CD4-positive, alpha-beta T cell treated with Interleukin-15 for 1 hour (primary cell): ENCODE results near the gene EGFL7.
"Not testable (repeated sequence)": the region's sequence is repeated elsewhere in the genome, so short reads cannot be mapped to it uniquely, and the experiment has no call there.

Experiments used
- DNase-seq: peaks from one replicate; pipeline ENCODE4 v3.0.0-alpha.2; 2020

Gene EGFL7

DNA sequence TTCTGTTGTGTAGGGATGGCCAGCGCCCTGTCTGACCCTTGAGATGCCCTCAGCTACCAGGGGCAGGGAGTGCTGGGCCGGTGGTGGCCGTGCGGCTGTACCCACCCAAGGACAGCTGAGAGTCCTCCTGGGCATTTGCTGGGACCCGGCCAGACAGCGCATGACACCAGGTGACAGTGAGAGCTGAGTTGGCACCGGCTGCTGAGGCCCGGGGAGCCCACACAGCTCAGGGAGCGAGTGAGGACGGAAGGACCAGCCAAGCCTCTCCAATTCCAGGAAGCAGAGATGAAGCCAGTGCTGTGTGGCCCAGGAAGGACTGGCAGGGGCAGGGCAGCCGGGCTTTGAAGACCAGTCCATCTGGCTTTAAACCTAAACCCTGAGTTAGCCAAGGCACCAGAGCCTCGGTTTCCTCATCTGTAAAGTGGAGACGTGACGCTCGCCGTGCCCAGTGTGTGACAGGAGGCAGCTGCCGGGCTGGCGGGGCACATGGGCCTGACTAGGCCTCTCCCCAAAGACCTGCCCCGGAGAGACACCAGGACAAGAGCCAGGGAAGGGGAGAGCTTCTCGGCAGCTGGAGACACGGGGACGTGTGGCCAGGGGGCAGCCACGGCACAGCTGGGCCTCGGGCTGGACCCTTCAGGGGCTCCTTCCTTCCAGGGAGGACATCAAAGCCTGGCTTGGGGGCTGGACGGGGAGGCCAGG is 27.5 kb downstream of the EGFL7 start:
- DNase-seq, result no peak

- DNase-seq, result no peak
These were observed 28.1 kb downstream of the EGFL7 start for GRCh38 chr9:136690806-136691261.

- DNase-seq, result no peak
These were observed 28.8 kb downstream of the EGFL7 start for GRCh38 chr9:136691316-136692184.

- DNase-seq, result no peak
These were observed 29.7 kb downstream of the EGFL7 start for GRCh38 chr9:136692185-136693134.

GRCh38 chr9:136693135-136693489 is 30.4 kb downstream of the EGFL7 start:
- DNase-seq, result no peak

DNA sequence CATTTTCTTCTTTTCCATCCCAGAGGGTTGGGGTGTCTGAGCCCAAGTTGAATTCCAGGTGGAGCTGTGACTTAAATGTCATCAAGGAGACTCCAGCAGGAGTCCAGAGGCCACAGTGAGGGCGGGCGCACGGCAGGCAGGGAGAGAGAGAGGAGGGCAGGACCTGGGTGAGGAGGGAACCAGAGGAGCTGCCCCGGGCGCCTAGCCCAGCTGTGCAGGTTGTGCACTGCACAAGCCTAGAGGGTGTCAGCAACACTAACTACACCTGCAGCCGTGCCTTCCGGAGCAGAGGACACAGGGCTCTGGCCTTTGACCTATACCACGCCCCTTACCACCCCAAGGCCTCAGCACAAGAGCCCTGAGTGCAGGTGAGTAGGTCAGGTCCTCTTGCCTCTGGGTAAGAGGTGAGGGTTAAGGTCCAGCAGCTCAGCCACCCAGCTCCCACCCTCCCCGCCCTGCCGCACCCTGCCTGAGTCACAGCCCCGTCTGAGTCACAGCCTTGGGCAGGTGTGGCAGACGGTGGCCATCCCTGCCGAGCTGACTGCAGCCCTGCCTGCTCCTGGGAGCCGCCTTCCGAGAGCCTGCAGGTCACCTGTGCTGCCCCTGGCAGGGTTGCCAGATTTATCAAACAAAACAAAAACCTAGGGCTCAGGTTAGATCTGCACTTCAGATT is 30.9 kb downstream of the EGFL7 start:
- DNase-seq, result no peak

- no peak for DNase-seq
These were observed 31.6 kb downstream of the EGFL7 start for GRCh38 chr9:136694163-136694871.

DNA sequence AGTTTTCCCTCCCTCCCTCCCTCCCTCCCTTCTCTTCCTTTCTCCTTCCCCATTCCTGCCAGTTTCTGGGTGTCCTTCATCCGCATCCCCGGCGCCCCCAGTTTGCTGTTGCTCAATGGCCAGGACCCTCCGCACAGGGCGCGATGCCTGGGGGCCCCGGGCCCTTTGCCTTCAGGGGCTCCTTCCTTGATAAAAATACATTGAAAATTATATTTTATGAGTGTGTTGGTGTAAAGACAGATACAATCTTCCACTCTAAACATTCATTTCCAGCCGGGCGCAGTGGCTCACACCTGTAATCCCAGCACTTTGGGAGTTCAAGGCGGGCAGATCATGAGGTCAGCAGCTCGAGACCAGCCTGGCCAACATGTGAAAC is 32.1 kb downstream of the EGFL7 start:
- DNase-seq, result no peak

- no peak for DNase-seq
These were observed 32.7 kb downstream of the EGFL7 start for GRCh38 chr9:136695435-136695895.

- DNase-seq, result no peak
These were observed 33.2 kb downstream of the EGFL7 start for GRCh38 chr9:136695955-136696354.

GRCh38 chr9:136696502-136696901 is 33.8 kb downstream of the EGFL7 start:
- DNase-seq, result no peak

GRCh38 chr9:136697146-136697820 is 34.6 kb downstream of the EGFL7 start:
- no peak for DNase-seq

DNA sequence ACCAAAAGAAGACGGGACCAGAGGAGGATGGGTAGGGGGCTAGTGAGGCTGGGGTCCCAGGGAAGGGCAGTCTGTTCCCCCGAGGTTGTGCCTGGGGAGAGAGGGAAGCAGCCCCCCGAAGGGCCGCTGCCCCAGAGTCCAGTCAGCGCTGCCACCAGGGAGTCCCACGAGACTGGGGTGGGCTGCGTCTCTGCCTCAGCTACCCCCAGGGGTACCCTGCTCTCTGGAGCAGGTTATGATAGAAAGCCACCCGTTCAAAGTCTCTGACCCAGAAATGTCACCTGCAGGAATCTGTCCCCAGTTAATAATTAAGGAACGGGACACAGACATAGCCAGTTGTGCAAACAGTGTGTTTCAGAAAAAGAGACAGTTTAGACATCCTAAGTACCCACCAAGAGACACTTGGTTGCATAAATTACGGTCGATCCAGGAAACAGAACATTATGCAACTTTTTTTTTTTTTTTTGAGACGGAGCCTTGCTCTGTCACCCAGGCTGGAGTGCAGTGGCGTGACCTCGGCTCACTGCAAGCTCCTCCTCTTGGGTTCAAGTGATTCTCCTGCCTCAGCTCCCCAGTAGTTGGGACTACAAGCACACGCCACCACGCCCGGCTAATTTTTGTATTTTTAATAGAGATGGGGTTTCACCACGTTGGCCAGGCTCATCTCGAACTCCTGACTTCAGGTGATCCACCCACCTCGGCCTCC is 35.3 kb downstream of the EGFL7 start:
- DNase-seq, result peak; percentile 36

DNA sequence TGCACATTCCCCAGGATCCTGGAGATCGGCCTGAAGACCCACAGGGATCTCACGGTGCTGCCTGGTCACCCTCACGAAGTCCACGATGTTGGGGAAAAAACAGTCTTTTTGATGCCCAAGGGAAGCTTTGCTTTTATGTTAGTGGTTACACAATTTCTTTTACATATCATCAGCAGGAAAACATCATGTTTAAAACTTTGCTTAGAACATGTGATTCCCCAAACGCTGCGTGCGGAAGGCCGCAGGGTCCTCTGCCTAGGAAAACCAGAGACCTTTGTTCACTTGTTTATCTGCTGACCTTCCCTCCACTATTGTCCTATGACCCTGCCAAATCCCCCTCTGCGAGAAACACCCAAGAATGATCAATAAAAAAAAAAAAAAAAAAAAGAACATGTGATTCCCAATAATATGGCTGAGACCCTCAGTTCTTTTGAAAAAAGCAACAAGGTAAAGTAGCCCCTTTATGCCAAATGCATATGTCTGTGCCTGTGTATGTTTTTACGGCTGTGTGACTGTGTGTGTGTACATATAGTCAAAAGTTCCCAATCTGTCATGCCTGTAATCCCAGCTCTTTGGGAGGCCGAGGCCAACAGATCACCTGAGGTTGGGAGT is 36.0 kb downstream of the EGFL7 start:
- DNase-seq, result no peak

DNA sequence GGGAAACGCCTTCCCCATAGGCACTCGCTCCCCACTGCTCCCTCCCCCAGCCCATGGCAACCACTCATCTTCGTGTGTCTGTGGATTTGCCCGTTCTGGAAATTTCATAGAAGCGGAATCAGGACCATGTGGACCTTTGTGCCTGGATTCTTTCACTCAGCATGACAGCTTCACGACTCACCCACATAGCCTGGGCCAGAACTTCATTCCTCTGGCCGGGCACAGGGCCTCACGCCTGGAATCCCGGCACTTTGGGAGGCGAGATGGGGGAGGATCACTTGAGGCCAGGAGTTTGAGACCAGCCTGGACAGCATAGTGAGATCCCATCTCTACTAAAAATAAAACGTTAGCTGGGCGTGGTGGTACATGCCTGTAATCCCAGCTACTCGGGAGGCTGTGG is 37.6 kb downstream of the EGFL7 start:
- no peak for DNase-seq

DNA sequence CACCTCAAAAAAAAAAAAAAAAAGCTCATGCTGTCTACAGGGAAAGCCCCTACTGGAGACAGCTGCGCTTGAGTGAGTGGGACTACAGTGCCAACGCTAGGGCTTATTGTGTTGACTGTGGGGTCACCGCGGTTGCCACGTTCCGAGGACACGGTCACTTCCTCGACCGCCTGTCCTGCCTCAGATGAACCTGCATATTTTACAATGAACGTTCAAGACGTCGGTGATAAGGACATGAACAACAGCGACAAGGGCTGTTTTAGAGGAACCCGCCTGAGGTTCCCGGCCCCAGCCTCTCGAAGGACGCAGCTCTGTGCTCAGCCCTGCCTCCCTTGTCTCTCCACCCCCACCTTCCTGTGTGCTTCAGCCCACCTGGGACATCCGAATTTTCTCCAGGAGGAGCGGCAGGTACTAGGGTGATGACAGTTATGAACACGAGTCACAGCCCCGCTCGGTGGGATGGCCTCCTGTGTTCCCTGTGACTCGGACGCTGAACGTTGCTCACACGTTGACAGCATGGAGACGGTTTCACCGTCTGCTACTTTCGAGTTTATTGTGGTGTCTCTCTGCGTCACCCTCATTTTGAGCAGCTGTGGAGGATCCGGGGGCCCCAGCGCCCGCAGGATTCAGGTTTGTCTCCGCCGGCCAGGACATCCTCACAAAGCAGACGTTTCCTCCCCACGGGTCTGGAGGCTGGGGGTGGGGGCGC is 38.4 kb downstream of the EGFL7 start:
- peak; percentile 72 for DNase-seq

- no peak for DNase-seq
These were observed 38.9 kb downstream of the EGFL7 start for GRCh38 chr9:136701668-136702053.

DNA sequence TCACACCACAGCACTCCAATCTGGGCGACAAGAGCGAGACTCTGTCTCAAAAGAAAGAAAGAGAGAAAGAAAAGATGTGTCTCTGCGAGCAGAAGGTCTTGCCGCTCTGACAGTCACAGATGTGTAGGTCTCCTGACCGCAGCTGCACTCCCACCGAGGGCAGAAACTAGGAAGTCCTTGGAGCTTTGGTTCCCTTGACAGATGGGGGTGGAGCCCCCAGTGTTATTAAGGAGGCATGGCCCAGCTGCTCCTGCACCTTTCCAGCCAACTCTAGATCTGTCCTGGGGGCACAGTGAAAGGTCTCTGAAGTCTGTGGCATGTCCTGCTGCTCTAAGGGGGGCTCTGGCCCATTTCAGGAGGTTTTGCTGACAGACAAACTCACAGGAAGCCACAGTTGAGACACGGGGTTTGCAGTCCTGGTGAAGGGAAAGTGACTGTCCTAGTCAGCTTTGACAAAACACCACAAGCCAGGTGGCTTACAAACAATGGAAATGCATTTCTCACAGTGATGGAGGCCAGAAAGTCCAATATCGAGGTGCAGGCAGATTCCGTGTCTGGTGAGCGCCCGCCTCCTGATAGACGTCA is 40.7 kb downstream of the EGFL7 start:
- no peak for DNase-seq

DNA sequence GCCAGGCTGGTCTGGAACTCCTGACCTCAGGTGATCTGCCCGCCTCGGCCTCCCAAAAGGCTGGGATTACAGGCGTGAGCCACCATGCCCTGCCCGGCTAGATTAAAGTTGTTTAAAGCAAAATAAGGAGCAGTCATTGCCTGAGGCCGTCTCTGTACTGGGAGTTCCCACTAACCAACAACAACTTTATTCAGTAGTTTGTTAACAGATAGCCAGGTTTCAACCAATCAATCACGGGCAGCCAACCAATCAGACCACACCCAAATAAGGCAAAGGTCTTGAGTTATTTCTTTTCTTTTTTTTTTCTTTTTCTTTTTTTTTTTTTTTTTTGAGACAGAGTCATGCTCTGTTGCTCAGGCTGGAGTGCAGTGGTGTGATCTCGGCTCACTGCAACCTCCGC is 42.0 kb downstream of the EGFL7 start:
- not testable (repeated sequence) for DNase-seq
